GM18907 (cell line): ENCODE measurements around the gene CRBN.

Source experiments
- ATAC-seq: cut with Tn5 transposase; IDR thresholded peaks from one replicate; pipeline ENCODE4 v1.9.1; 2021; ENCODE audit warnings: mild to moderate bottlenecking, moderate library complexity; ENCODE audit not compliant: unreplicated experiment

CRBN gene

GRCh38 chr3:3179407-3180094 is at the start of gene CRBN:
Gene CRBN, minus strand, starts transcription at chr3:3179691. Its CDS starts 4 bp downstream, at chr3:3179687.
- ATAC-seq: peak; percentile 99

- ATAC-seq: no peak
These were observed 48.1 kb upstream of the CRBN start for GRCh38 chr3:3227640-3228039.

- ATAC-seq: no peak
These were observed 42.0 kb upstream of the CRBN start for GRCh38 chr3:3221528-3221927.

GRCh38 chr3:3216401-3216800 is 36.9 kb upstream of the CRBN start:
- ATAC-seq: no peak

GRCh38 chr3:3212781-3213440 is 33.4 kb upstream of the CRBN start:
- ATAC-seq: no peak

- ATAC-seq: no peak
These were observed 30.2 kb upstream of the CRBN start for GRCh38 chr3:3209714-3210113.

GRCh38 chr3:3209057-3209456 is 29.6 kb upstream of the CRBN start:
- no peak for ATAC-seq

GRCh38 chr3:3201611-3202010 is 22.1 kb upstream of the CRBN start:
- ATAC-seq: peak; percentile 97

- ATAC-seq: peak; percentile 70
These were observed 21.2 kb upstream of the CRBN start for GRCh38 chr3:3200632-3201212.

- no peak for ATAC-seq
These were observed 19.8 kb upstream of the CRBN start for GRCh38 chr3:3199306-3199705.

GRCh38 chr3:3196148-3196861 is 16.8 kb upstream of the CRBN start:
- ATAC-seq: peak; percentile 40

GRCh38 chr3:3194861-3195260 is 15.4 kb upstream of the CRBN start:
- no peak for ATAC-seq

GRCh38 chr3:3192286-3192675 is 12.8 kb upstream of the CRBN start:
- ATAC-seq: no peak

GRCh38 chr3:3191675-3192285 is 12.3 kb upstream of the CRBN start:
- ATAC-seq: no peak

- ATAC-seq: no peak
These were observed 10.5 kb upstream of the CRBN start for GRCh38 chr3:3189961-3190360.

- ATAC-seq: no peak
These were observed 9.7 kb upstream of the CRBN start for GRCh38 chr3:3189102-3189727.

GRCh38 chr3:3184876-3185275 is 5.4 kb upstream of the CRBN start:
- no peak for ATAC-seq

- ATAC-seq: no peak
These were observed 965 bp upstream of the CRBN start for GRCh38 chr3:3180456-3180855.

GRCh38 chr3:3178498-3179328 is 778 bp downstream of the CRBN start:
- peak; percentile 4 for ATAC-seq
